ENCODE results near the gene GALNT2. TPM values are rescaled to one million over a fixed set of nuclear protein-coding genes. Genes with fewer than 3 reads are reported as not detected.

The GALNT2 gene
- total and polyA plus RNA-seq, 2 of the 13 experiments (the other 11 are each of a cell fraction or from before 2014, with no cell fraction given) = 39.3 to 39.6 TPM

DNA sequence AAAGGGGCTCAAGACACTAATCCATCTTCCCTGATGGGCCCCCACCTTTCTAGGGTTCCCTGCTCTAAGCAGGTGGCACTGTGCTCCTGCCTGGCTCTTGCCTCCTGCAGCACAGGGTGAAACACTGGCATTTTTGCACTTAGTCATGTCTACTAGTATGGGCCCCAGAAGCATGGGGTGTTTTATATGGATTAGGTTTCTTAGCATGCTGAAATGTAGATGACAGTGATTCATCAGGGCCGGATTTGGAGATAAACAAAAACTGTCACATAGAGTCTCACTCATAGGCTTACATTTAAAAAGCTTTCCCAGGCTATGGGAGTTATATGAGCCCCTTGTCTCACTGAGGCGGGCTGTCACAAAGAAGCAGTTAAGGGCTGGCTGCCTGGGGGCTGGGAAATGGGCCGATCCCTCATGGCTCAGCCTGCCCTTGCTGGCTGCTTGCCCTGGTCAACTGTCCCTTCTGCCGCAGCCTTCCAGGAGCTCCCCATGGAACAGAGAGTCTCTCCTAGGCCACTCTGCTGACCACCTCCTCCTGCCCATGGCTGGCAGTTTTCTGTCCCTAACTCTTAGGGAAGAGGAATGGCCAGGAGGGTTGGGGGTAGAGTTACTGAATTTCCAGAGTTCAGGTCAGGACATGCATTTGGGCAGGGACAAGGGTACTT is 6.5 kb downstream of the GALNT2 start:
- BruUV-seq (replicated peaks) = no TSS peak
- H2AFZ ChIP-seq (ENCODE audit: low read length) = no peak overlapping the region
- H3K9ac ChIP-seq (ENCODE audit: insufficient read depth, low read depth, low read length) = no peak overlapping the region
- no peak overlapping the region for H3K27ac ChIP-seq (ENCODE audit: extremely low read length, insufficient read depth, low read length)
- H3K79me2 ChIP-seq (ENCODE audit: insufficient read depth, low read length) = peaks cover 95% of the 10 kb centered on the region
- POLR2A ChIA-PET = no interaction called here
- H3K9me3 ChIP-seq (ENCODE audit: low read length) = no peaks in the 10 kb centered on the region
- intact Hi-C loops (cut with micrococcal nuclease; ENCODE audit: unreplicated experiment) (no loop called here), in situ Hi-C loops (cut with HindIII; ENCODE audit: extremely low pct_ligation_motif_present, low pct_unique_long_range_greater_than_20kb) (no loop called here)
- no peak overlapping the region for H3K4me3 ChIP-seq (replicated peaks in 1 of 3; ENCODE audit: insufficient read depth in 1 of 3, low read depth in 2 of 3, low read length in 3 of 3)
- no peak for ATAC-seq
- 100% methylated on average over 4 of the region's 4 CpGs for WGBS (ENCODE audit: low lambda C conversion rate)
- FAIRE-seq = no peak
- CTCF ChIA-PET (ENCODE audit: low intra/inter-chr PET ratio, low total read pairs) = no interaction called here
- H3K4me2 ChIP-seq (ENCODE audit: low read depth, low read length) = no peak overlapping the region
- peaks cover 0 to 9% of the 10 kb centered on the region in 2 experiments; a peak in 2 of 5 replicates for H3K36me3 ChIP-seq (replicated peaks in 1 of 2; ENCODE audit: control insufficient read depth in 1 of 2, insufficient read depth in 2 of 2, low read length in 2 of 2)
- H4K20me1 ChIP-seq (ENCODE audit: insufficient read depth, low read length) = peaks cover 23% of the 10 kb centered on the region; the same call in 1 of the 2 replicates
- TF ChIP-seq PBX3 (CRISPR knock-in tag; IDR thresholded peaks at IDR 0.05; ENCODE audit: borderline replicate concordance) (no peak), FOXO1 (CRISPR knock-in tag; IDR thresholded peaks at IDR 0.05) (no peak), RORA (CRISPR knock-in tag; IDR thresholded peaks at IDR 0.05) (no peak)
- H3K27me3 ChIP-seq (ENCODE audit: control insufficient read depth in 1 of 2, insufficient read depth in 2 of 2, low read length in 2 of 2) = no peaks in the 10 kb centered on the region
- H3K4me1 ChIP-seq (ENCODE audit: insufficient read depth, low read length) = peaks cover 35% of the 10 kb centered on the region
- no peak for DNase-seq (ENCODE audit: low spot score)

DNA sequence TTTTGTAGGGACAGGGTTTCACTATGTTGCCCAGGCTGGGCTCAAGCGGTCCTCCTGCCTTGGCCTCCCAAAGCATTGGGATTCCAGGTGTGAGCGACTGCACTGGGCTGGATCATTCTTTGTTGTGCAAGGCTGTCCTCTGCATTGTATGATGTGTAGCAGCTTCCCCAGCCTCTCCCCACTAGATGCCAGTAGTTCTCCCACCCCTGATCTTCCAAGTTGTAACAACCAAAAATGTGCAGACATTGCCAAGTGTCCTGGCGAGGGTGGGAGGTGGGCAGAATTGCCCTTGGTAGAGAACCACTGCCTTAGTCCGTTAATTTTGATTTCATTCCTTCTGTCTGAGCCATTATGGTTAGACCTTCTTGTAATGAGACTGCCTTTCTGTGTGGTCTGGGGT is 7.2 kb downstream of the GALNT2 start:
- no peak overlapping the region for H2AFZ ChIP-seq (ENCODE audit: low read length)
- H3K4me1 ChIP-seq (ENCODE audit: insufficient read depth, low read length) = peaks cover 27% of the 10 kb centered on the region
- no peak overlapping the region for H3K4me2 ChIP-seq (ENCODE audit: low read depth, low read length)
- H3K27ac ChIP-seq (ENCODE audit: extremely low read length, insufficient read depth, low read length) = no peak overlapping the region
- no peaks in the 10 kb centered on the region for H3K27me3 ChIP-seq (ENCODE audit: control insufficient read depth in 1 of 2, insufficient read depth in 2 of 2, low read length in 2 of 2)
- H3K36me3 ChIP-seq (replicated peaks in 1 of 2; ENCODE audit: control insufficient read depth in 1 of 2, insufficient read depth in 2 of 2, low read length in 2 of 2) = peaks cover 0 to 9% of the 10 kb centered on the region in 2 experiments; a peak in 2 of 5 replicates
- in situ Hi-C loops (cut with HindIII; ENCODE audit: extremely low pct_ligation_motif_present, low pct_unique_long_range_greater_than_20kb) = no loop called here
- DNase-seq (ENCODE audit: low spot score) (no peak), ATAC-seq (peak; percentile 41; the same call in 1 of the 3 replicates), FAIRE-seq (no peak)
- 100% methylated on average over 4 of the region's 4 CpGs for WGBS (ENCODE audit: low lambda C conversion rate)
- no peak overlapping the region for H3K4me3 ChIP-seq (replicated peaks in 1 of 3; ENCODE audit: insufficient read depth in 1 of 3, low read depth in 2 of 3, low read length in 3 of 3)
- H3K79me2 ChIP-seq (ENCODE audit: insufficient read depth, low read length) = peaks cover 95% of the 10 kb centered on the region
- TF ChIP-seq ZNF549 (CRISPR knock-in tag; IDR thresholded peaks at IDR 0.05) (no peak), STAG1 (CRISPR knock-in tag; IDR thresholded peaks at IDR 0.05) (peak; percentile 29; the same call in 1 of the 2 replicates), AHDC1 (CRISPR knock-in tag; IDR thresholded peaks at IDR 0.05; ENCODE audit: borderline replicate concordance) (no peak), ZNF547 (CRISPR knock-in tag; IDR thresholded peaks at IDR 0.05) (no peak)
- TF ChIP-seq, protein P1, sequence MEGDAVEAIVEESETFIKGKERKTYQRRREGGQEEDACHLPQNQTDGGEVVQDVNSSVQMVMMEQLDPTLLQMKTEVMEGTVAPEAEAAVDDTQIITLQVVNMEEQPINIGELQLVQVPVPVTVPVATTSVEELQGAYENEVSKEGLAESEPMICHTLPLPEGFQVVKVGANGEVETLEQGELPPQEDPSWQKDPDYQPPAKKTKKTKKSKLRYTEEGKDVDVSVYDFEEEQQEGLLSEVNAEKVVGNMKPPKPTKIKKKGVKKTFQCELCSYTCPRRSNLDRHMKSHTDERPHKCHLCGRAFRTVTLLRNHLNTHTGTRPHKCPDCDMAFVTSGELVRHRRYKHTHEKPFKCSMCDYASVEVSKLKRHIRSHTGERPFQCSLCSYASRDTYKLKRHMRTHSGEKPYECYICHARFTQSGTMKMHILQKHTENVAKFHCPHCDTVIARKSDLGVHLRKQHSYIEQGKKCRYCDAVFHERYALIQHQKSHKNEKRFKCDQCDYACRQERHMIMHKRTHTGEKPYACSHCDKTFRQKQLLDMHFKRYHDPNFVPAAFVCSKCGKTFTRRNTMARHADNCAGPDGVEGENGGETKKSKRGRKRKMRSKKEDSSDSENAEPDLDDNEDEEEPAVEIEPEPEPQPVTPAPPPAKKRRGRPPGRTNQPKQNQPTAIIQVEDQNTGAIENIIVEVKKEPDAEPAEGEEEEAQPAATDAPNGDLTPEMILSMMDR (CRISPR knock-in tag; IDR thresholded peaks at IDR 0.05) = peak; percentile 28
- H3K9ac ChIP-seq (ENCODE audit: insufficient read depth, low read depth, low read length) = no peak overlapping the region
- ChIA-PET POLR2A (no interaction called here), CTCF (ENCODE audit: low intra/inter-chr PET ratio, low total read pairs) (no interaction called here)
- peaks cover 15% of the 10 kb centered on the region; the same call in 1 of the 2 replicates for H4K20me1 ChIP-seq (ENCODE audit: insufficient read depth, low read length)
- H3K9me3 ChIP-seq (ENCODE audit: low read length) = no peaks in the 10 kb centered on the region
- intact Hi-C loops (cut with micrococcal nuclease; ENCODE audit: unreplicated experiment) = no loop called here
- BruUV-seq (replicated peaks) = no TSS peak

All from HepG2 (cell line).